ENCODE results near the gene ABCC4.

DNA sequence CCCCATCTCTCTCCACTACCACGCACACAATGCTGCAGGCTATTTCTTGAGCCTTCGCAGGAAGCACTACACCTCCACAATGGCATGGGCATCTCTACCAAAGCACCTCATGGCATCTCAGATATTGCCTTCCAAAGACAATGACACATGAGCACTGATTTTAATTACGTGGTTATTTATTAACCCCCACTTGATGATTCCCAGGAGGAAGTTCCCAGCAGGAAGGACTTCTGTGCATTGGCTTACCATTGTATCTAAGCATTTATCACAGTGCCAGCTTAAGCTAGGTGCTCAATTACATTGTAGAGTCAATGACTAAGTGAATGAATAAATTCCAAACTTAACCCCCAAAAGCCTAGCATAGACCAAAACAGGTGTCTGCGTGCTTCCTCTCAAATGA, 101.4 kb downstream of the ABCC4 start:
- TF ChIP-seq TAF1 (IDR thresholded peaks at IDR 0.05; ENCODE audit: low read depth) (no peak), MXI1 (conservative IDR thresholded peaks at IDR 0.05; ENCODE audit: poor library complexity, severe bottlenecking) (no peak), CTCF (IDR thresholded peaks at IDR 0.05; ENCODE audit: poor library complexity, severe bottlenecking) (no peak), POLR2AphosphoS5 (IDR thresholded peaks at IDR 0.05) (no peak), EZH2 (IDR thresholded peaks at IDR 0.05; ENCODE audit: borderline replicate concordance, insufficient read depth, low read length, poor library complexity, severe bottlenecking) (no peak), EP300 (conservative IDR thresholded peaks at IDR 0.05; ENCODE audit: poor library complexity, severe bottlenecking) (no peak), RAD21 (conservative IDR thresholded peaks at IDR 0.05) (no peak), SMC3 (conservative IDR thresholded peaks at IDR 0.05; ENCODE audit: poor library complexity) (no peak)
- TF ChIP-seq, protein P1, sequence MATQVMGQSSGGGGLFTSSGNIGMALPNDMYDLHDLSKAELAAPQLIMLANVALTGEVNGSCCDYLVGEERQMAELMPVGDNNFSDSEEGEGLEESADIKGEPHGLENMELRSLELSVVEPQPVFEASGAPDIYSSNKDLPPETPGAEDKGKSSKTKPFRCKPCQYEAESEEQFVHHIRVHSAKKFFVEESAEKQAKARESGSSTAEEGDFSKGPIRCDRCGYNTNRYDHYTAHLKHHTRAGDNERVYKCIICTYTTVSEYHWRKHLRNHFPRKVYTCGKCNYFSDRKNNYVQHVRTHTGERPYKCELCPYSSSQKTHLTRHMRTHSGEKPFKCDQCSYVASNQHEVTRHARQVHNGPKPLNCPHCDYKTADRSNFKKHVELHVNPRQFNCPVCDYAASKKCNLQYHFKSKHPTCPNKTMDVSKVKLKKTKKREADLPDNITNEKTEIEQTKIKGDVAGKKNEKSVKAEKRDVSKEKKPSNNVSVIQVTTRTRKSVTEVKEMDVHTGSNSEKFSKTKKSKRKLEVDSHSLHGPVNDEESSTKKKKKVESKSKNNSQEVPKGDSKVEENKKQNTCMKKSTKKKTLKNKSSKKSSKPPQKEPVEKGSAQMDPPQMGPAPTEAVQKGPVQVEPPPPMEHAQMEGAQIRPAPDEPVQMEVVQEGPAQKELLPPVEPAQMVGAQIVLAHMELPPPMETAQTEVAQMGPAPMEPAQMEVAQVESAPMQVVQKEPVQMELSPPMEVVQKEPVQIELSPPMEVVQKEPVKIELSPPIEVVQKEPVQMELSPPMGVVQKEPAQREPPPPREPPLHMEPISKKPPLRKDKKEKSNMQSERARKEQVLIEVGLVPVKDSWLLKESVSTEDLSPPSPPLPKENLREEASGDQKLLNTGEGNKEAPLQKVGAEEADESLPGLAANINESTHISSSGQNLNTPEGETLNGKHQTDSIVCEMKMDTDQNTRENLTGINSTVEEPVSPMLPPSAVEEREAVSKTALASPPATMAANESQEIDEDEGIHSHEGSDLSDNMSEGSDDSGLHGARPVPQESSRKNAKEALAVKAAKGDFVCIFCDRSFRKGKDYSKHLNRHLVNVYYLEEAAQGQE (IDR thresholded peaks at IDR 0.05; ENCODE audit: borderline replicate concordance) = no peak

Measured in neural cell (in vitro differentiated cells).